VCaP (cell line): ENCODE results near the gene ISL2.
A peak's percentile ranks its signal among the peaks of the same experiment; 100 is the strongest.

Experiments used
- H3K27ac ChIP-seq: fragments of 450-650 bp; 2 replicates; pipeline ENCODE4 v1.5.1; 2017
- TF ChIP-seq, protein P1 (sequence below): fragments of 450-650 bp; conservative IDR thresholded peaks from 2 replicates; pipeline ENCODE4 v1.5.1; 2017; ENCODE audit warnings: mild to moderate bottlenecking, moderate library complexity

Gene ISL2

DNA sequence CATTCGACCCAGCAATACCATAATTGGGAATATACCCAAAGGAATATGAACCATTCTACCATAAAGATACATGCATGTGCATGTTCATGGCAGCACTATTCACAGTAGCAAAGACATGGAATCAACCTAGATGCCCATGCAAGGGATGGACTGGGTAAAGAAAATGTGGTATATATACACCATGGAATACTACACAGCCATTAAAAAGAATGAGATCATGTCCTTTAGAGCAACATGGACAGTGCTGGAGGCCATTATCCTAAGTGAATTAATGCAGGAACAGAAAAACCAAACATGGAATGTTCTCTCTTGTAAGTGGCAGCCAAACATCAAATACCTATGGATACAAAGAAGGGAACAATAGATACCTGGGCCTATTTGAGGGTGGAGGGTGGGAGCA lies 32.7 kb upstream of the ISL2 start:
- TF ChIP-seq, protein P1, sequence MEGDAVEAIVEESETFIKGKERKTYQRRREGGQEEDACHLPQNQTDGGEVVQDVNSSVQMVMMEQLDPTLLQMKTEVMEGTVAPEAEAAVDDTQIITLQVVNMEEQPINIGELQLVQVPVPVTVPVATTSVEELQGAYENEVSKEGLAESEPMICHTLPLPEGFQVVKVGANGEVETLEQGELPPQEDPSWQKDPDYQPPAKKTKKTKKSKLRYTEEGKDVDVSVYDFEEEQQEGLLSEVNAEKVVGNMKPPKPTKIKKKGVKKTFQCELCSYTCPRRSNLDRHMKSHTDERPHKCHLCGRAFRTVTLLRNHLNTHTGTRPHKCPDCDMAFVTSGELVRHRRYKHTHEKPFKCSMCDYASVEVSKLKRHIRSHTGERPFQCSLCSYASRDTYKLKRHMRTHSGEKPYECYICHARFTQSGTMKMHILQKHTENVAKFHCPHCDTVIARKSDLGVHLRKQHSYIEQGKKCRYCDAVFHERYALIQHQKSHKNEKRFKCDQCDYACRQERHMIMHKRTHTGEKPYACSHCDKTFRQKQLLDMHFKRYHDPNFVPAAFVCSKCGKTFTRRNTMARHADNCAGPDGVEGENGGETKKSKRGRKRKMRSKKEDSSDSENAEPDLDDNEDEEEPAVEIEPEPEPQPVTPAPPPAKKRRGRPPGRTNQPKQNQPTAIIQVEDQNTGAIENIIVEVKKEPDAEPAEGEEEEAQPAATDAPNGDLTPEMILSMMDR = no peak
- no peak overlapping the region for H3K27ac ChIP-seq

DNA sequence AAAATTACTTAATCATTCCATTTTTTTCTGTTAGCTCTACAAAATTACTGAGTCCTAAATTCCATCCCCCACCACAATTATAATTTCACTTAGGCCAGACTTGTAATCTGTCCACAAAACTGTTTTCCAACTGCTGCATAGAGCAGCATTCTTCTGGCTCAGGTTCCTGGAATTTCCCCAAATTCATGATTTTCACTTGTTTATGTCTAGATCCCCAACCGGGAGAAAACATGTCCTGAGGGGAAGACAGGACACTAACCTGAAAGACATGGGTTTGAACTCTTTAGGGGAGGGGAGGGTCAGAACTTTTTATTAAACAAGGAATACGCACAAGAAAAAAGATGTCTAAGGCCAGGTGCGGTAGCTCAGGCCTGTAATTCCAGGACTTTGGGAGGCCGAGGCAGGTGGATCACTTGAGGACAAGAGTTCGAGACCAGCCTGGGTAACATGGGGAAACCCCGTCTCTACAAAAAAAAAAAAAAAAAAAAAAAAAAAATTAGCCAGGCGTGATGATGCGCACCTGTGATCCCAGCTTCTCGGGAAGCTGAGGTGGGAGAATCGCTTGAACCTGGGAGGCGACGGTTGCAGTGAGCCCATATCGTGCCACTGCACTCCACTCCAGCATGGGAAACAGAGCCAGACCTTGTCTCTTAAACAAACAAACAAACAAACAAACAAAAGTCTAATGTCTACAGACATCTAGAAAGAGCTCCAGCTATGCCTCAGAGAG lies 26.8 kb upstream of the ISL2 start:
- H3K27ac ChIP-seq = peak overlapping the region; percentile 92
- TF ChIP-seq, protein P1 = no peak

DNA sequence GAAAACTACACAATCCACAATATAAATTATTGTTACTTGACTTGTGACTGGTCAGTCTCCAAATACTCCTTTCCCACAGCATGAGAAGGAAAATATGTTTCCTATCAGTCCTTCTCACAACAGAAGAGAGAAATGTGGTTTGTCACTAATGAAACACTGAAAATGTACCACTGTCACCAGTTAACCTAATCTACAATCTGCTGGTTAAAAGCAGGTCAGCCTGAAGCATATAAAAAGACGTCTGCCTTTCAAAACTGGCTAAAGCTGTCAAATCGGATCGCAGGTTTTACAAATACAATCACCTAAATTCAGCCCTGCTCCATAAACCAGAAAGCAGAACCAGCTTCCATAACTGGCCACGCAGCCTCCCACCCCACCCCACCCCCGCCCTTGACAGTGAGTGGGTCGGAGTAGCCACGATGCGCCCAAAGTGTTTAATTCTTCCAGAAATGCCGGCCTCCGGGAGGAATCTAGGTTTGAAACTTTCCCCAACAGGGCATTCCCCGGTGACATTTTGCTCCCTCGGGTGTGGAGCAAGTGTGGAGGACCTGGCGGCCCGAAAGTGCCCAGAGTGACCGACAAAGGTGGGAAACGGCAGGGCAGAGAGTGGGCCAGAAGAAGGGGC lies 26.0 kb upstream of the ISL2 start:
- H3K27ac ChIP-seq = peak overlapping the region; percentile 92

DNA sequence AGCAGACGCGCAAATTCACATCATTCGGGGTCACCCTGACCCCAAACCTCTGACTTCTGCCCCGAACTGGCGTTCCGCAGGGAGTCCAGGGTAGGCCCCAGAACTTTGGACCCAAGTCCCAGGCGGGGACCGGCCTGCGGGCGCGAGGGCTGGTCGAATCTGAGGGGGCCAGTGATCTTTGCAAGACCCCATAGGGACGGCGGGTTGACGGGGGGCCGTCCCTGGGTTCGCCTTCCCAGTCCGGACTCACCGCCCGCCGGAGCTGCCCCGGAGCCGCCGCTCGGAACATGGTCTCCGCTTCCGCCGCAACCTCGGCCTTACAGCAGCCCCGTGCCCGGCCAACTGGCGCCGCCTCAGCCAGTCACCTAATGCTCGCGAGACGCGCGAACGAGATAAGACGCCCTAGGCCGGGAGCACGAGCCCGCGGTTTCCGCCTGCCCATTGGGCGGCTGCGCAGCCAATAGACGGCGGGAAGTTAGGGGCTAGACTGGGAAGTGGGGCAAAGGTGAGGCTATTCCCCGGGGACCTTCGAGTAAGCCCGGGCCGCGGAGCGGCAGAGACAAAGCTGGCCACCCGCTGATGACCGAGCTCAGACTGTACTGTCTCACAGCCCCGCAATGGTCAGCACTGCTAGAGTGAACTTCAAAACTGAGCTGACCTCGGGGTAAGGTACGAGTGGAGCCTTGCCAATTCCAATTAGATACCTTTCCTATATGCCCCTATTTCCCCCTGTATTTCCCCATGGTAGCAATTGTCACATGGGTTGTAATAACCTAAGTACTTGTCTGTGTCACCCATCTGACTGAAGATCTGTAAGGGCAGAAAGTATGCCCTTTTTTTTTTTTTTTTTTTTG lies 25.2 kb upstream of the ISL2 start, which contains the start of gene ETFA:
TSS of gene ETFA (minus strand) at position 370 of the 854 bp plus-strand sequence. CDS start at position 289, 81 bp downstream.
- peak within 1 kb of the TSS; percentile 92 for H3K27ac ChIP-seq
- TF ChIP-seq, protein P1 = no peak

More for the DNA sequence above, 26.0 kb upstream of the ISL2 start:
- TF ChIP-seq, protein P1 = no peak

DNA sequence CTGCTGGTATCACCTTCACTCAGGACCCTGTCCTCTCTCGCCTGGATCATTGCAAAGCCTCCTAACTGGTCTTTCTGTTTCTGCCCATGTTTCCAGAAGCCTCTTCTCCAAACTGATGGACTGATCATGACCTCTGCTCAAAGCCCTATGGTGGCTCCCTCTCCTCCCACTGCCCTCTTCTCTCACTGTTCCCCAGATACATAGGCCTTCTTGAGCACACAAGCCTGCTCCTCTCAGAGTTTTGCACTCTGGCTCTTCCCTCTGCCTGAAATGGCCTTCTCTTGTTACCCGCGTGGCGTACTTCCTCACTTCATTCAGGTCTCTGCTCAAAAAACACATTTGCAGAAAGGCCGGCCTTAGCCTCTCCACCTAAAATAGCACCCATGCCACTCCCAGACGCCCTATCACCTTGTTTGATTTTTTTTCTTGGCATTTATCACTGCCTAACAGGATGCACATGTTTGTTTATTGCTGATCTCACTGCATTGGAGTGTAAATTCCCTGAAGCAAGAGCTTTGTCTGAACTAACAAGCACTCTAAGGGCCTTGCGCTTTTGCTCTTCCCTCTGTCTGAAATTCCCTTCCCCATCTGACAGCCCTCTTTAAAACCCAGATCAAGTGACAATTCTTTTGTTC lies 23.9 kb upstream of the ISL2 start:
- H3K27ac ChIP-seq = peak overlapping the region; percentile 92
- TF ChIP-seq, protein P1 = no peak

DNA sequence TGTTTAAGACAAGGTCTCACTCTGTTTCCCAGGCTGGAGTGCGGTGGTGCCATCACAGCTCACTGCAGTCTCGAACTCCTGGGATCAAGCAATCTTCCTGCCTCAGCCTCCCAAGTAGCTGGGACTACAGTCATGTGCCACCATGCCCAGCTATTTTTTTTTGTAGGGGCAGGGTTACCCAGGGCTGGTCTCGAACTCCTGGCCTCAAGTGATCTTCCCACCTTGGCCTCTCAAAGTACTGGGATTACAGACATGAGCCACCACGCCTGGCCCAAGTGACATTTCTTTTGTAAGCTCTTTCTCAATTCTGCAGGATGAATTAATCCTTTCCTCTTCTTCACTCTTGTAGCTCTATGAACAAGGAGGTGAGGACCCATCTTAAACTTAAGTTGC lies 23.4 kb upstream of the ISL2 start:
- H3K27ac ChIP-seq = peak overlapping the region; percentile 92

DNA sequence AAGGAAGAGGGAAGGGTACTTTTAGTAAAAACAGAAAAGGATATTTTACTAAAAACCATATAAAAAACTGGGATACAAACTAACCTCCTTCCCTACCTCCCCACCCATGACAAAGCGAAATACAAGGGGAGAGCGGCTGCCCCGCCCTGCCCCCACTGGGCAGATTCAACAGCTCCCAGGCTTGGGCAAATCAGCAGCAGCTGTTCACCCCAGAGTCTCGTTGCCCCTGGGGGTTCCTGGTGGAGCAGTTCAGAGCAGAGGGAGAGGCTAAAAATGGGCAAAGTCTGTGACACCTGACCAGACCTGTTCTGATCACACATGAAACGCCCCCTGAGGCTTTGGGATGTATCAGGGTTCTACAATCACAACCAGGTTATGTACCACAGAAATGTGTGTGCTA lies 22.8 kb upstream of the ISL2 start:
- TF ChIP-seq, protein P1 = no peak
- H3K27ac ChIP-seq = peak overlapping the region; percentile 92
